ENCODE results near the gene BBS9. TPM values are rescaled to one million over a fixed set of nuclear protein-coding genes. Genes with fewer than 3 reads are reported as not detected.
"Not testable (repeated sequence)": the region's sequence is repeated elsewhere in the genome, so short reads cannot be mapped to it uniquely, and the experiment has no call there.

The BBS9 gene
- total RNA-seq, 2 donors from 2014 or later: 16.6 to 17.8 TPM

- DNase-seq (ENCODE audit: low spot score): no peak
- Mint-ChIP-seq H3K27me3 (no peaks in the 10 kb centered on the region), H3K9me3 (no peaks in the 10 kb centered on the region), H3K36me3 (no peaks in the 10 kb centered on the region), H3K27ac (no peak overlapping the region), H3K4me1 (ENCODE audit: low read depth in 2 of 2) (peaks cover 15 to 21% of the 10 kb centered on the region in 2 donors), H3K4me3 (no peak overlapping the region)
- ATAC-seq: no peak
Measured at GRCh38 chr7:33192695-33193291, 63.4 kb downstream of the BBS9 start.

GRCh38 chr7:33193308-33193864 is 64.0 kb downstream of the BBS9 start:
- Mint-ChIP-seq H3K4me3 (no peak overlapping the region), H3K4me1 (ENCODE audit: low read depth in 2 of 2) (peaks cover 15 to 21% of the 10 kb centered on the region in 2 donors), H3K9me3 (no peaks in the 10 kb centered on the region), H3K27ac (no peak overlapping the region), H3K27me3 (no peaks in the 10 kb centered on the region), H3K36me3 (no peaks in the 10 kb centered on the region)
- no peak for ATAC-seq
- DNase-seq (ENCODE audit: low spot score): no peak

- H3K27ac Mint-ChIP-seq: no peak overlapping the region
- H3K4me3 Mint-ChIP-seq: no peak overlapping the region
- H3K36me3 Mint-ChIP-seq: no peaks in the 10 kb centered on the region
- DNase-seq (ENCODE audit: low spot score) (no peak), ATAC-seq (peak; percentile 85 to 87)
- H3K9me3 Mint-ChIP-seq: no peaks in the 10 kb centered on the region
- H3K4me1 Mint-ChIP-seq (ENCODE audit: low read depth in 2 of 2): peaks cover 15 to 21% of the 10 kb centered on the region in 2 donors
- no peaks in the 10 kb centered on the region for H3K27me3 Mint-ChIP-seq
Measured at GRCh38 chr7:33195264-33195663, 65.9 kb downstream of the BBS9 start.

- H3K27ac Mint-ChIP-seq: no peak overlapping the region
- peaks cover 6 to 12% of the 10 kb centered on the region in 2 donors for H3K4me1 Mint-ChIP-seq (ENCODE audit: low read depth in 2 of 2)
- no peaks in the 10 kb centered on the region for H3K27me3 Mint-ChIP-seq
- DNase-seq (ENCODE audit: low spot score) (no peak), ATAC-seq (no peak)
- no peaks in the 10 kb centered on the region for H3K9me3 Mint-ChIP-seq
- no peaks in the 10 kb centered on the region for H3K36me3 Mint-ChIP-seq
- H3K4me3 Mint-ChIP-seq: no peak overlapping the region
Measured at GRCh38 chr7:33196221-33196620, 66.9 kb downstream of the BBS9 start.

- Mint-ChIP-seq H3K9me3 (no peaks in the 10 kb centered on the region), H3K27ac (no peak overlapping the region), H3K4me3 (no peak overlapping the region), H3K4me1 (ENCODE audit: low read depth in 2 of 2) (peaks cover 0 to 6% of the 10 kb centered on the region in 2 donors), H3K27me3 (no peaks in the 10 kb centered on the region), H3K36me3 (no peaks in the 10 kb centered on the region)
- DNase-seq (ENCODE audit: low spot score) (no peak), ATAC-seq (no peak)
Measured at GRCh38 chr7:33200282-33200681, 70.9 kb downstream of the BBS9 start.

GRCh38 chr7:33201821-33202220 is 72.5 kb downstream of the BBS9 start:
- H3K27ac Mint-ChIP-seq: no peak overlapping the region
- no peaks in the 10 kb centered on the region for H3K36me3 Mint-ChIP-seq
- DNase-seq (ENCODE audit: low spot score): no peak
- H3K27me3 Mint-ChIP-seq: no peaks in the 10 kb centered on the region
- no peak for ATAC-seq
- H3K4me3 Mint-ChIP-seq: no peak overlapping the region
- H3K4me1 Mint-ChIP-seq (ENCODE audit: low read depth in 2 of 2): peaks cover 0 to 4% of the 10 kb centered on the region in 2 donors
- H3K9me3 Mint-ChIP-seq: no peaks in the 10 kb centered on the region

- H3K36me3 Mint-ChIP-seq: peaks cover 33% of the 10 kb centered on the region
- ATAC-seq: no peak
Measured at GRCh38 chr7:33210958-33211357, 81.6 kb downstream of the BBS9 start.

GRCh38 chr7:33212144-33212543 is 82.8 kb downstream of the BBS9 start:
- DNase-seq (ENCODE audit: low spot score) (no peak), ATAC-seq (no peak)
- Mint-ChIP-seq H3K4me3 (no peak overlapping the region), H3K4me1 (ENCODE audit: low read depth in 2 of 2) (peaks cover 0 to 2% of the 10 kb centered on the region in 2 donors), H3K9me3 (peaks cover 20% of the 10 kb centered on the region), H3K27ac (no peak overlapping the region), H3K27me3 (no peaks in the 10 kb centered on the region), H3K36me3 (peaks cover 33% of the 10 kb centered on the region)

More at GRCh38 chr7:33210958-33211357, 81.6 kb downstream of the BBS9 start:
- no peak overlapping the region for H3K4me3 Mint-ChIP-seq
- DNase-seq (ENCODE audit: low spot score): no peak
- H3K27ac Mint-ChIP-seq: no peak overlapping the region
- peaks cover 0 to 2% of the 10 kb centered on the region in 2 donors for H3K4me1 Mint-ChIP-seq (ENCODE audit: low read depth in 2 of 2)
- H3K9me3 Mint-ChIP-seq: peaks cover 20% of the 10 kb centered on the region
- no peaks in the 10 kb centered on the region for H3K27me3 Mint-ChIP-seq

GRCh38 chr7:33215992-33216391 is 86.6 kb downstream of the BBS9 start:
- peaks cover 0 to 7% of the 10 kb centered on the region in 2 donors for H3K4me1 Mint-ChIP-seq (ENCODE audit: low read depth in 2 of 2)
- peaks cover 14% of the 10 kb centered on the region for H3K9me3 Mint-ChIP-seq
- no peak overlapping the region for H3K4me3 Mint-ChIP-seq
- no peak for ATAC-seq
- H3K36me3 Mint-ChIP-seq: peaks cover 18% of the 10 kb centered on the region
- DNase-seq (ENCODE audit: low spot score): no peak
- no peak overlapping the region for H3K27ac Mint-ChIP-seq
- no peaks in the 10 kb centered on the region for H3K27me3 Mint-ChIP-seq

- H3K27ac Mint-ChIP-seq: no peak overlapping the region
- H3K36me3 Mint-ChIP-seq: peaks cover 2% of the 10 kb centered on the region
- DNase-seq (ENCODE audit: low spot score) (no peak), ATAC-seq (no peak)
- peaks cover 0 to 7% of the 10 kb centered on the region in 2 donors for H3K4me1 Mint-ChIP-seq (ENCODE audit: low read depth in 2 of 2)
- no peaks in the 10 kb centered on the region for H3K27me3 Mint-ChIP-seq
- H3K9me3 Mint-ChIP-seq: peaks cover 2% of the 10 kb centered on the region
- H3K4me3 Mint-ChIP-seq: no peak overlapping the region
Measured at GRCh38 chr7:33217595-33217994, 88.2 kb downstream of the BBS9 start.

GRCh38 chr7:33218841-33219535 is 89.6 kb downstream of the BBS9 start:
- ATAC-seq; H3K36me3 Mint-ChIP-seq; H3K27ac Mint-ChIP-seq; H3K9me3 Mint-ChIP-seq; H3K4me1 Mint-ChIP-seq (ENCODE audit: low read depth in 2 of 2); H3K27me3 Mint-ChIP-seq; DNase-seq (ENCODE audit: low spot score); H3K4me3 Mint-ChIP-seq: not testable (repeated sequence)

- no peak overlapping the region for H3K27ac Mint-ChIP-seq
- H3K4me1 Mint-ChIP-seq (ENCODE audit: low read depth in 2 of 2): peaks cover 0 to 4% of the 10 kb centered on the region in 2 donors
- no peaks in the 10 kb centered on the region for H3K9me3 Mint-ChIP-seq
- H3K27me3 Mint-ChIP-seq: no peaks in the 10 kb centered on the region
- DNase-seq (ENCODE audit: low spot score) (no peak), ATAC-seq (no peak)
- H3K36me3 Mint-ChIP-seq: no peaks in the 10 kb centered on the region
- no peak overlapping the region for H3K4me3 Mint-ChIP-seq
Measured at GRCh38 chr7:33220231-33220630, 90.9 kb downstream of the BBS9 start.

GRCh38 chr7:33221390-33221789 is 92.0 kb downstream of the BBS9 start:
- ATAC-seq (no peak), DNase-seq (ENCODE audit: low spot score) (no peak)
- no peaks in the 10 kb centered on the region for H3K27me3 Mint-ChIP-seq
- H3K36me3 Mint-ChIP-seq: no peaks in the 10 kb centered on the region
- peaks cover 0 to 4% of the 10 kb centered on the region in 2 donors for H3K4me1 Mint-ChIP-seq (ENCODE audit: low read depth in 2 of 2)
- no peak overlapping the region for H3K27ac Mint-ChIP-seq
- H3K4me3 Mint-ChIP-seq: no peak overlapping the region
- H3K9me3 Mint-ChIP-seq: no peaks in the 10 kb centered on the region

- no peak for DNase-seq (ENCODE audit: low spot score)
- H3K4me1 Mint-ChIP-seq (ENCODE audit: low read depth in 2 of 2): peaks cover 2 to 5% of the 10 kb centered on the region in 2 donors
- no peak overlapping the region for H3K4me3 Mint-ChIP-seq
- no peak for ATAC-seq
- no peak overlapping the region for H3K27ac Mint-ChIP-seq
- no peaks in the 10 kb centered on the region for H3K36me3 Mint-ChIP-seq
- H3K27me3 Mint-ChIP-seq: no peaks in the 10 kb centered on the region
- H3K9me3 Mint-ChIP-seq: no peaks in the 10 kb centered on the region
Measured at GRCh38 chr7:33232632-33233145, 103.3 kb downstream of the BBS9 start.

Measured in natural killer cell treated with Interleukin-12 subunit alpha and Interleukin-12 subunit beta and Interleukin-15 and Interleukin-18, amount 100 ng/mL, for 72 hours (primary cell).